Lower lobe of right lung (tissue), 2 donors: Measurements from ENCODE around the gene AMZ1. TPM values are rescaled to one million over a fixed set of nuclear protein-coding genes. Genes with fewer than 3 reads are reported as not detected.
"Not testable (repeated sequence)": the region's sequence is repeated elsewhere in the genome, so short reads cannot be mapped to it uniquely, and the experiment has no call there.

Experiments
- ATAC-seq, 2 donors: fragments of 200-7000 bp; cut with Tn5 transposase; one replicate each; pipeline ENCODE4 v1.9.1; 2020 to 2022; ENCODE audit warnings: mild to moderate bottlenecking in 2 of 2, moderate library complexity in 2 of 2
- DNase-seq: peaks from one replicate; pipeline ENCODE4 v3.0.0-alpha.2; 2020
- H3K27ac ChIP-seq: fragments of 200-600 bp; one replicate; pipeline ENCODE4 v1.8.0; 2022
- H3K27me3 ChIP-seq: fragments of 200-600 bp; one replicate; pipeline ENCODE4 v1.8.0; 2022; ENCODE audit warnings: low read depth
- H3K36me3 ChIP-seq: fragments of 200-600 bp; one replicate; pipeline ENCODE4 v1.8.0; 2022; ENCODE audit warnings: mild to moderate bottlenecking
- H3K4me1 ChIP-seq: fragments of 200-600 bp; one replicate; pipeline ENCODE4 v1.8.0; 2022
- H3K4me3 ChIP-seq: fragments of 200-600 bp; one replicate; pipeline ENCODE4 v1.8.0; 2022; ENCODE audit warnings: mild to moderate bottlenecking
- H3K9me3 ChIP-seq: fragments of 200-600 bp; one replicate; pipeline ENCODE4 v1.8.0; 2022
- intact Hi-C: fragments of 100-400 bp; cut with DNase I; formaldehyde crosslinking; loops from one replicate; pipeline ENCODE4 v1.11.0; 2022
- total RNA-seq: library from RNA; stranded (reverse); fragmentation: NEBNext Ultra II Directional; extraction: Animal tissue kit (Norgen Biotek cat#: 25700); gene quantifications from one replicate; pipeline ENCODE4 v1.2.1, GENCODE V29; 2021
- TF ChIP-seq, protein P1 (sequence below): fragments of 200-600 bp; IDR thresholded peaks from one replicate; pipeline ENCODE4 v1.8.0; 2022; ENCODE audit warnings: antibody characterized with exemption, mild to moderate bottlenecking
- donor health status: DM: no; HTN: yes; CAD: no; lungs with severe emphysema.

Gene AMZ1
- total RNA-seq, 1 donor from 2014 or later = 0.47 TPM

- H3K9me3 ChIP-seq = no peaks in the 10 kb centered on the region
- H3K4me1 ChIP-seq = peaks cover 16% of the 10 kb centered on the region
- H3K4me3 ChIP-seq = no peak overlapping the region
- H3K27me3 ChIP-seq = peaks cover 23% of the 10 kb centered on the region
- no peak for ATAC-seq
- no peak for DNase-seq
- no peak overlapping the region for H3K27ac ChIP-seq
- TF ChIP-seq, protein P1, sequence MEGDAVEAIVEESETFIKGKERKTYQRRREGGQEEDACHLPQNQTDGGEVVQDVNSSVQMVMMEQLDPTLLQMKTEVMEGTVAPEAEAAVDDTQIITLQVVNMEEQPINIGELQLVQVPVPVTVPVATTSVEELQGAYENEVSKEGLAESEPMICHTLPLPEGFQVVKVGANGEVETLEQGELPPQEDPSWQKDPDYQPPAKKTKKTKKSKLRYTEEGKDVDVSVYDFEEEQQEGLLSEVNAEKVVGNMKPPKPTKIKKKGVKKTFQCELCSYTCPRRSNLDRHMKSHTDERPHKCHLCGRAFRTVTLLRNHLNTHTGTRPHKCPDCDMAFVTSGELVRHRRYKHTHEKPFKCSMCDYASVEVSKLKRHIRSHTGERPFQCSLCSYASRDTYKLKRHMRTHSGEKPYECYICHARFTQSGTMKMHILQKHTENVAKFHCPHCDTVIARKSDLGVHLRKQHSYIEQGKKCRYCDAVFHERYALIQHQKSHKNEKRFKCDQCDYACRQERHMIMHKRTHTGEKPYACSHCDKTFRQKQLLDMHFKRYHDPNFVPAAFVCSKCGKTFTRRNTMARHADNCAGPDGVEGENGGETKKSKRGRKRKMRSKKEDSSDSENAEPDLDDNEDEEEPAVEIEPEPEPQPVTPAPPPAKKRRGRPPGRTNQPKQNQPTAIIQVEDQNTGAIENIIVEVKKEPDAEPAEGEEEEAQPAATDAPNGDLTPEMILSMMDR = no peak
- H3K36me3 ChIP-seq = no peaks in the 10 kb centered on the region
- intact Hi-C loops = no loop called here
These were observed 4.5 kb downstream of the AMZ1 start for GRCh38 chr7:2692543-2692942.

GRCh38 chr7:2693420-2694121 lies 5.6 kb downstream of the AMZ1 start:
- H3K27ac ChIP-seq, H3K9me3 ChIP-seq, intact Hi-C loops, H3K36me3 ChIP-seq, H3K4me1 ChIP-seq, H3K4me3 ChIP-seq: not testable (repeated sequence)
- peak; percentile 65 to 68 for ATAC-seq
- H3K27me3 ChIP-seq = peaks cover 14% of the 10 kb centered on the region
- DNase-seq = peak; percentile 69

- ATAC-seq, H3K9me3 ChIP-seq, H3K27ac ChIP-seq, DNase-seq, H3K4me3 ChIP-seq, intact Hi-C loops, H3K27me3 ChIP-seq, H3K36me3 ChIP-seq, H3K4me1 ChIP-seq: not testable (repeated sequence)
These were observed 6.1 kb downstream of the AMZ1 start for GRCh38 chr7:2694122-2694436.

DNA sequence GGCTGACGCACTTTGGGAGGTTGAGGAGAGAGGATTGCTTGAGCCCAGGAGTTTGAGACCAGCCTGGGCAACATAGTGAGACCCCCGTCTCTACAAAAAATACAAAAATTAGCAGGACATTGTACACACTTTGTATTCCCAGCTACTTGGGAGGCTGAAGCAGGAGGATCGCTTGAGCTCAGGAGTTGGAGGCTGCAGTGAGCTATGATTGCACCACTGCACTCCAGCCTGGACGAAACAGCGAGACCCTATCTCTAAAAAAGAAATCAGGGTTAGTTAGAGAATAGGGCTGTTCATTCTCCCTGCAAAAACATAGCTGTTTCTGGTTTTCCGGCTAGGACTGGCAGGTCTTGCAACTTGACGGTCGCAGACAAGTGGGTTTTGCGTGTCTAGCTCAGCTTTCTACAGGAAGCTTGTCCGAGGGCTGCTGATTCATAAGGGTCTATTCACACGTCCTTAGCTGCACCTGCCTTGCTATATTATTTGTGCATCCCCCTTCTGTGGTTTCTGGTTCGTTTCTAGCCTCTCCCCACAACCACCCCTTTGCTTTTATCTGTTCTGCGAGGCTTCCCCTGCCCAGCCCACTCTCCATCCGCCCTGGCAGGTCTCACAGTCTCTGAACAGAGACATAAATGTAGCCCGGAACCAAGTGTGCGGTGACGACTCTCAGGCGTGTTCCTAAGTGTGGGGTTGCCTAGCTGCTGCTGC lies 10.7 kb downstream of the AMZ1 start:
- Histone ChIP-seq H3K9me3 (no peaks in the 10 kb centered on the region), H3K4me3 (no peak overlapping the region), H3K36me3 (no peaks in the 10 kb centered on the region), H3K27ac (no peak overlapping the region), H3K4me1 (no peaks in the 10 kb centered on the region), H3K27me3 (peaks cover 4% of the 10 kb centered on the region)
- peak; percentile 15 to 58 for ATAC-seq
- intact Hi-C loops = no loop called here
- no peak for DNase-seq
- TF ChIP-seq, protein P1 = no peak

- intact Hi-C loops = no loop called here
- DNase-seq (no peak), ATAC-seq (no peak)
- TF ChIP-seq, protein P1 = no peak
- Histone ChIP-seq H3K27me3 (peaks cover 4% of the 10 kb centered on the region), H3K4me1 (no peaks in the 10 kb centered on the region), H3K36me3 (no peaks in the 10 kb centered on the region), H3K4me3 (no peak overlapping the region), H3K9me3 (no peaks in the 10 kb centered on the region), H3K27ac (no peak overlapping the region)
These were observed 11.3 kb downstream of the AMZ1 start for GRCh38 chr7:2699289-2699620.

DNA sequence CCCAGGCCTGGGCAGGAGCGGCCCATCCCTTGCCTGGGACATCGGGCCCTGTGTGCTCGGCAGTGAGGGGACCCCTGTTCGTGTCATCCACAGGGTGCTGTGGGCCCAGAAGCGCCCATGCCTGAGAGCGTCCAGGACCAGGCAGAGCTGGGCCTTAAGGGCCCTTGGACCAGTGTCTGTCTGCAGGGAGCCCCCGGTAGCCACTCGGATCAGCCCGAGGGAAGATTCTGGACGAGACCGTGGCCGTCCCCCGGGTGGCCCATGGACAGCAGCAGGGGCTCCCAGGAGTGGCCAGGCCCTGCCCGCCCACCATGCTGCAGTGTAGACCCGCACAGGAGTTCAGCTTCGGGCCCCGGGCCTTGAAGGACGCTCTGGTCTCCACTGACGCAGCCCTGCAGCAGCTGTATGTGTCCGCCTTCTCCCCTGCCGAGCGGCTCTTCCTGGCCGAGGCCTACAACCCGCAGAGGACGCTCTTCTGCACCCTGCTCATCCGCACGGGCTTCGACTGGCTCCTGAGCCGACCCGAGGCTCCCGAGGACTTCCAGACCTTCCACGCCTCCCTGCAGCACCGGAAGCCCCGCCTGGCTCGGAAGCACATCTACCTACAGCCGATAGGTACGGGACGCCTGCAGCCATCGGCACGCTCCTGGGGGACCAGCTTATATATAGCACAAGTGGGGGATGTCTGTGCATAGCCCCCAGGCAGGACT lies 12.3 kb downstream of the AMZ1 start:
- Histone ChIP-seq H3K27ac (no peak overlapping the region), H3K27me3 (peaks cover 4% of the 10 kb centered on the region), H3K36me3 (no peaks in the 10 kb centered on the region), H3K4me3 (no peak overlapping the region), H3K9me3 (no peaks in the 10 kb centered on the region), H3K4me1 (no peaks in the 10 kb centered on the region)
- DNase-seq (no peak), ATAC-seq (no peak)
- intact Hi-C loops = no loop called here
- TF ChIP-seq, protein P1 = no peak
